Left hindlimb (tissue), 1 donor: ENCODE results near the gene ADAMTSL1.
A peak's percentile ranks its signal among the peaks of the same experiment; 100 is the strongest.

Experiments
- DNase-seq: peaks from one replicate; pipeline ENCODE4 v3.0.0-alpha.2; 2018

The ADAMTSL1 gene

GRCh38 chr9:18881758-18882157, 407.8 kb downstream of the ADAMTSL1 start:
- no peak for DNase-seq

- no peak for DNase-seq
Measured at GRCh38 chr9:18887546-18887945, 413.6 kb downstream of the ADAMTSL1 start.

DNA sequence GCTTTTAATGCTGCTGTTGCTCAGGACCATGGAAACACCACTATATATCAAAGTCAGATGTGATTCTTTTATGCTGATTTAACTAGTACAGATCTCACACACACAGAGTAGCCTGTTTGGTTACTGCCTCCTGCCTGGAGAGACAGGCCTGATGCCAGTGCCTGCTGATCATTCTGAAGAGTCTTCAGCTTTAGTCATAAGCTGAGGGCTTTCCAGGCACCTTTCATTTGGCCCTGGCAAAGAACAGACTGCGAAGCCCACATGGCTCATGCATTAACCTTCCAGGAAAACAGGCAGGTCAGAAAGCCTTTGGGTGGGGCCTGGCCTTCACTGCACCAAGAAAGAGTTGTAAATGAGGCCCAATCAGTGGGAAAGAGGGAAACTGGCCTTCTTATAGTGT, 414.3 kb downstream of the ADAMTSL1 start:
- no peak for DNase-seq

DNA sequence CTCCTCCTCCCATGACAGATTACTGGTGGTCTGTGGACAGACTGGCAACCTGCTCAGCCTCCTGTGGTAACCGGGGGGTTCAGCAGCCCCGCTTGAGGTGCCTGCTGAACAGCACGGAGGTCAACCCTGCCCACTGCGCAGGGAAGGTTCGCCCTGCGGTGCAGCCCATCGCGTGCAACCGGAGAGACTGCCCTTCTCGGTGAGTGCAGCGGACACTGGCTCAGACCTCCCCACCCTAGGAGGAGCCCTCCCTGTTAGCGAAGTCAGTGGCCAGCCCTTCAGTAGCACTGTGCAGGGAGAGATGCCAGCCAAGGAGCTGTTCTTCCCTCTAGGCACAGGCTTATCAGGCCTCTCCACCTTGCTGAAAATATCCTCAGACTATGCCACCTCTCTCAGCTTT, 415.6 kb downstream of the ADAMTSL1 start:
- no peak for DNase-seq

DNA sequence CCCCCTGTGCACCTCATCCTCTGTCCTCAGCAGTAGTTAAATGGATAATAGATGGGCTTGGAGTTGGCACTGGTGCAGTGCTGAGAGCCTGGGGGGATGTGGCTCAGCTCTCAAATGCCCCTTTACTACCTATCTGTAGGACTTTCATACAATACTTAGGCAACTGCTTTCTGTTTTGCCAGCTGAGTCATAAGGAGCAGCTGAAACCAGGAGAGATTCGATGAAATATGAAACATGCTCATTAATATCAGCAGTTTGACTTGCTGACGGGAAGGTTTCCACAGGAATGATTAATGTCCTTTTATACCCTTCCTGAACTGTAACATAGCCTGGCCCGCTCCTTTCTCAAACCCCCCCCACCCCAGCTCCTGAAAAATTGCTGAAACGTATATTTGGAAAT, 416.4 kb downstream of the ADAMTSL1 start:
- DNase-seq = peak; percentile 44

DNA sequence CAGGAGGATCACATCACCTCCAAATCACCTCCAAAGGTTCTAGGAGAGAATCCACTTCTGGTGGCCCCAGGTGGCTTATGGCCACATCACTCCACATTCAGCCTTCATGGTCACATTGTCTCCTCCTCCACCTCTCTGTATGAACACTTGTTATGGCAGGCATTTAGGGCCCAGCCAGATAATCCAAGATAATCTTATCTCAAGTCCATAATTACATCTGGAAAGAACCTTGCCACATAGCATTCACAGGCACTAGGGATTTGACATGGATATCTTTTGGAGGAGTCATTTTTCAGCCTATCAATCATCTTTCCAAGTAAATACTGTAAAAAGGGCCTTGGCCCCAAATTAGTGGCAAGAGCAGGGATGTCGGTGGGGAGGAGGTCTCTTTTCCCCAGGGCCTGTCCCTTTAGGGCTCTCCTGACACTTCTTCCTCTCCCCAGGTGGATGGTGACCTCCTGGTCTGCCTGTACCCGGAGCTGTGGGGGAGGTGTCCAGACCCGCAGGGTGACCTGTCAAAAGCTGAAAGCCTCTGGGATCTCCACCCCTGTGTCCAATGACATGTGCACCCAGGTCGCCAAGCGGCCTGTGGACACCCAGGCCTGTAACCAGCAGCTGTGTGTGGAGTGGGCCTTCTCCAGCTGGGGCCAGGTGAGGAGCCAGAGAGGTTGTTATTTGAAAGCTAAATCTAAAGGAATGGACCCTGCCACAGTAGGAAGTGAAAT, 418.2 kb downstream of the ADAMTSL1 start:
- DNase-seq = no peak

GRCh38 chr9:18893046-18893445, 419.1 kb downstream of the ADAMTSL1 start:
- DNase-seq = no peak

GRCh38 chr9:18893491-18893890, 419.5 kb downstream of the ADAMTSL1 start:
- no peak for DNase-seq

DNA sequence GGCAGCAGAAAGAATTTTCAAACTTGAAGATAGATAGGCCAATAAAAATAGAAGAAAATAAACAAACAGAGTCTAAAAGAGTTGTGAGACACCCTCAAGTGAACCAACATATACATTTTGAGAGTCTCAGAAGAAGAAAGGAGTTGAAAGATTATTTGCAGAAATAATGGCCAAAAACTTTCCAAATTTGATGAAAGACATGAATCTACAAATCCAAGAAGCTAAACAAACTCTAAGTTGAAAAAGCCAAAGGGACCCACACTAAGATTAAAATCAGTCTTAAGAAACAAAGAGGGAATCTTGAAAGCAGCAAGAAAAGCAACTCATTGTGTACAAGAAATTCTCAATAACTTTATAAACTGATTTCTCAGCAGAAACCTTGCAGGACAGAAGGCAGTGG, 422.1 kb downstream of the ADAMTSL1 start:
- DNase-seq = no peak

DNA sequence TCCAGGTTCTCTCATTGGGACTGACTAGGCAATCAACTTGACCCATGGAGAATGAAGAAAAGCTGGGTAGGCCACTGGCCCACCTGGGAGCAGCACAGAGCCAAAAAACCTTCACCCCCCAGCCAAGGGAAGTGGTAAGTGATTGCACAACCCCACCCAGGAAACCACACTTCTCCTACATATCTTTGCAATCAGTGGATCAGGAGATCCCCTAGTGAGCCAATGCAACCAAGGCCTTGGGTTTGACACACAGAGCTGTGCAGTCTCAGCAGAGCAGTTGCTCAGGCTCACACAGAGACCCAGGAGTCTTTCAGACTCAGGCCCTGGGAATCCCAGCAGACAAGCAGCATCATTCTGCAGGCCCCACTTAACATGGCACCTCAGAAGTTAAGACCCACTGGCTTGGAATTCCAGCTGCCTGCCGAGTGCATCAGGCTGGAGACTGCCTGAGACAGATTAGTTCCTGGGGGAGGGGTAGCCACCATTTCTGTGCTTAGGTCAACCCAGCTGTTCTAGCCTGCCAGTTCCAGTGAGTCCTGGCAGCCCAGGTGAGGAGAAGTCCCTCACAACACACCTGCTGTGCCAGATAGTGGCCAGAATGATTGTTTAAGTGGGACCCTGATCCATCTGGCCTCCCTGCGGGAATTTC, 422.7 kb downstream of the ADAMTSL1 start:
- no peak for DNase-seq

DNA sequence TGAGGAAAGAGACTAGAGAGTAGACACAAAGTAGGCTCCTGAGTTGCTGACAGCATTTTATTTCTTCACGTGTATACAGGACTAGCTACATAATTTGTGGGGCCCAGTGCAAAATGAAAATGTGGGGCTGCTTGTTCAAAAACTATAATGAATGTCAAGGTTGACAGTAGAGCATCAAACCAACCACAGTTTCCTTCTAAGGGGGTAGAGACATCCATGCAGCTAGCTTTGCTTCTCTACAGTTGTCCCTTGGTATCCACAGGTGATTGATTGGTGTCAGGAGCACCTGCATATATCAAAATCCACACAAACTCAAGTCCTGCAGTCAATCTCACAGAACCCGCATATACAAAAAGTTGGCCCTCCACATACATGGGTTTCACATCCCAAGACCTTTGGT, 429.5 kb downstream of the ADAMTSL1 start:
- DNase-seq = no peak

- DNase-seq = no peak
Measured at GRCh38 chr9:18905028-18905882, 431.3 kb downstream of the ADAMTSL1 start.

GRCh38 chr9:18905883-18906629, 432.1 kb downstream of the ADAMTSL1 start:
- DNase-seq = no peak

- DNase-seq = no peak
Measured at GRCh38 chr9:18906656-18907395, 432.9 kb downstream of the ADAMTSL1 start.

DNA sequence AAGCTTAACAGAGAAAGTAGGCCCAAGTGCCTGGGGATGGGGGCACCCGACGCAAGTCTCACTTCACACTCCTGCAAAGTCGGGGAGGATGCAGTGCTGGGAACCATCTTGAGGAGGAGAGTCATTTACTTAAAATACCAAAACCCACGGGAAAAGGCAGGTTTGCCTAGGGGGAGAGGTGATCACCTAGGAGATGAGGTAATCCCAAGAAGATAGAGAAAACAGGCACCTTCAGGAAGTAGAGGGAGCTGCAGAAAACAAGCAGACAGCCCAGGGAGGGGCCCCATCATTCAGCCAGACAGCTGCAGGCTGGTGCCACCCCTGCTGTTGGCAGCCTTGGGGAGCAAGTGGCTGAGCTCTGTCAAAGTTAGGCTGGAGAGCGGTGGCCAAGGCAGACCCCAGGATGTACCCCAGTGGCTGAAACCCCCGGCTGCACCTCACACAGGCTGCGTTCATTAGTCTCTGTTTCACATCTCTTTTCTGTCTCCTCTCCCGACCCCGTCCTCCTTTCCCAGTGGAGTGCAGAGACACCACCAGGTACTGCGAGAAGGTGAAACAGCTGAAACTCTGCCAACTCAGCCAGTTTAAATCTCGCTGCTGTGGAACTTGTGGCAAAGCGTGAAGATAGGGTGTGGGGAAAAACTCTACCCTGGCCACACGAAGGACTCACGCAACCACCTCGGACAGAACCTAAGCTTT, 434.1 kb downstream of the ADAMTSL1 start:
- no peak for DNase-seq

DNA sequence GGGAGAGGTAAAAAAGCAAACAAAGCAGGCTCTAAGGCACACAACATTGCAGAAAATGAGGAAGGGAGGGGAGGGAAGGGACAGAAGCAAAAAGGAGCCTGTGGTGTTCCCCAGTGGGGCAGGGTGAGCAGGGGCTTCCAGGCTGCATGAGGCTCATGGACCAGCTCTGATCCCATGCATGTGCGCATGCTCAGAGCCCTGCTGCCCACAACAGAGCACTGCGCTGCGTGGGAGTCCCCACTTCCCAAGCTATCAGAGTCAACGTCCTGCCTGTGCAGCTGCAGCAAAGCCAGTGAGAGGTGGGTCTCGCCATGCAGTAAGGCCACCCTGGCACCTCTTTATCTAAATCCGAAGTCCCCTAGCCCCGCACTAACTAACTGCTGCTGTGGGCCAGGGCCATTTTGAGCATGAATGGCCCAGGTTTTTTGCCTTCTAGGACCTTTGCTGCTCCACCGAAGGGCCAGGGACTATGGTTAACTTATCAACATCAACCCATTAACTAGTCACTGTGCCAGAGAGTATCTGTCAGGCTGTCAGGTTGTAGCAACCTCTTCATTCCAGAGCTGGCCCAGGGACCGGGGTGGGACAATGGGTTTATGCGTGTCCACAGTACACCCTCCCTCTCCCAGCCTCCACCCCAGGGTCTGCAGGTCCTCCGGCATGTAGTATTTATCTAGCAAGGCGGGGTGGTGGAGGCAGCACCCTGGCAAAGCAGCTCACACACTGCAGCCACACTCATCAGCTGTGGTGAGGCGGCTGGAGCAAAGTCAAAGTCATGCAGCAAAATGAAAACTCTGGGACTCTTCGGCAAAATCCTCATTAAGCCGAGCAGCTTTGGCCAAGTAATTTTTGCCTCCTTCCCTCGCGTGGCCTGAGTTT, 435.4 kb downstream of the ADAMTSL1 start:
- DNase-seq = no peak

DNA sequence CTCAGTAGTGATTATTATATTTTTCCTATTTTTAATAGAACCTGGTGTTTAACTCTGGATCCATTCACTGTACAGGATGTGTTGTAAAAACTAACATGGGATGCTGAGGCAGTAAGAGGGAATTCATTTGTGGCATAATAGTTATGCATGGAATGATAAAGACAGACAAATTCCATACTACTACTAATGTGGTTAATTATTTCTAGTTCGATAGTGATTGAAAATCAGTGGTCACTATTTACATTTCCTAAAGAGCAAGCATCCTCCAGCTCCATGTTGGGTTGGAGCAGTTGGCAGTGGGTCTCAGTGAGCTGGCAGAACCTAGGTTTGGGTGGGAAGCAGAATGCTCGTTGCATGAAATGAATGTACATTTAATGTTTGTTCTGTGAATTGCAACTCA, 436.5 kb downstream of the ADAMTSL1 start:
- DNase-seq = no peak

DNA sequence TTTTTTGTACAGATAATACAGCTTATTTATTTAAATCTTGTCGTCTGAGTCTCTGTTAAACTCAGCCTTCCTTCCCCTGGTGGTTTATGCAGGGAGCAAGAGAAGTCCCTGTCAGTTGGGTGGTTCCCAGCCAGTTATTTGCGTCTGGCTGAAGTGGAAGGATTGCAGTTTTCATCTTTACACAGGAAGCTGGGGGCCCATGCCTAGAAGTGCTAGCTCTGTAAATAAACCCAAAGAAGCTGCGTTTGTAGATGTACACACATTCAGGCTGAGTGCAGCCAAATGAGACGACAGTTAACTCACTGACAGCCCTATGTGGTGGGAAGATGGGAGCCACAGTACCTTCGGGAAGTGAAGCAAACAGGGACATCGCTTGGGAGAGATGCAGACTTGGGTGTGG, 437.0 kb downstream of the ADAMTSL1 start:
- DNase-seq = peak; percentile 63

DNA sequence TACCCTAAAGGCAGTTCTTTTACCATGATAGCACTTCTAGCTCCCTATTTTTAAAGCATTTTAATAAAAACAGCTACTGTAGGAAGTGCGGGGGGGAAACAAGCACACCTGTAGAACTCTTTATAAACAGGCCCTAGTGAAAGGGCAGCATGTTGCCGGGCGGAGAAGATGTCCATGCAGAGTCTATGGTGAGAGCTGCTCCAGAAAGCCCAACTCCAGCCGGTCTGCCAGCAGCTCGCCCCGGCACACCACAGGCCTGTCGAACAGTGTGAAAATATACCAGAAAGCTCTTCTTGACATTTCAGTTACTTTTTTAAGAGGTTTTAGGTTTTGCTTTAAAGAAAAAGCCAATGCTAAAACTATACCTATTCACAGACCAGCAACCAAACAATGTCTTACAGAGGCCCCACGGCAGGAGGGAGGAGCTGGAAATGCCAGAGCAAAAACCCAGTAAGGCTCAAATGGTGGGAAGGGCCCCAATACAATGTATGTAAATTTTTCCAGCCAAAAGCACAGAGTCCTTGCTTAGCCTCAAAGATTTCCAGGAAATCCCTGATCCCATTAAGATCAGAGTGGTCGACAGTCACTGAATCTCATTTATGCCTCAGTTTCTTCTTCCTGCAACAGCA, 437.9 kb downstream of the ADAMTSL1 start:
- DNase-seq = no peak
